Measurements from ENCODE around the gene TSKU. TPM values are rescaled to one million over a fixed set of nuclear protein-coding genes. Genes with fewer than 3 reads are reported as not detected.

The TSKU gene
- total RNA-seq, 1 donor from 2014 or later: 59.5 TPM

- TF ChIP-seq, protein P1, sequence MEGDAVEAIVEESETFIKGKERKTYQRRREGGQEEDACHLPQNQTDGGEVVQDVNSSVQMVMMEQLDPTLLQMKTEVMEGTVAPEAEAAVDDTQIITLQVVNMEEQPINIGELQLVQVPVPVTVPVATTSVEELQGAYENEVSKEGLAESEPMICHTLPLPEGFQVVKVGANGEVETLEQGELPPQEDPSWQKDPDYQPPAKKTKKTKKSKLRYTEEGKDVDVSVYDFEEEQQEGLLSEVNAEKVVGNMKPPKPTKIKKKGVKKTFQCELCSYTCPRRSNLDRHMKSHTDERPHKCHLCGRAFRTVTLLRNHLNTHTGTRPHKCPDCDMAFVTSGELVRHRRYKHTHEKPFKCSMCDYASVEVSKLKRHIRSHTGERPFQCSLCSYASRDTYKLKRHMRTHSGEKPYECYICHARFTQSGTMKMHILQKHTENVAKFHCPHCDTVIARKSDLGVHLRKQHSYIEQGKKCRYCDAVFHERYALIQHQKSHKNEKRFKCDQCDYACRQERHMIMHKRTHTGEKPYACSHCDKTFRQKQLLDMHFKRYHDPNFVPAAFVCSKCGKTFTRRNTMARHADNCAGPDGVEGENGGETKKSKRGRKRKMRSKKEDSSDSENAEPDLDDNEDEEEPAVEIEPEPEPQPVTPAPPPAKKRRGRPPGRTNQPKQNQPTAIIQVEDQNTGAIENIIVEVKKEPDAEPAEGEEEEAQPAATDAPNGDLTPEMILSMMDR (IDR thresholded peaks at IDR 0.05; ENCODE audit: insufficient read depth, low read length, poor library complexity, severe bottlenecking): no peak
- Histone ChIP-seq H3K4me3 (ENCODE audit: low read depth, low read length) (no peak overlapping the region), H3K27me3 (ENCODE audit: control insufficient read depth, insufficient read depth, low read length) (no peaks in the 10 kb centered on the region), H3K36me3 (ENCODE audit: control insufficient read depth, insufficient read depth, low read length) (no peaks in the 10 kb centered on the region)
- DNase-seq (ENCODE audit: low read depth): no peak
Measured at GRCh38 chr11:76794371-76795289, 11.5 kb downstream of the TSKU start.

DNA sequence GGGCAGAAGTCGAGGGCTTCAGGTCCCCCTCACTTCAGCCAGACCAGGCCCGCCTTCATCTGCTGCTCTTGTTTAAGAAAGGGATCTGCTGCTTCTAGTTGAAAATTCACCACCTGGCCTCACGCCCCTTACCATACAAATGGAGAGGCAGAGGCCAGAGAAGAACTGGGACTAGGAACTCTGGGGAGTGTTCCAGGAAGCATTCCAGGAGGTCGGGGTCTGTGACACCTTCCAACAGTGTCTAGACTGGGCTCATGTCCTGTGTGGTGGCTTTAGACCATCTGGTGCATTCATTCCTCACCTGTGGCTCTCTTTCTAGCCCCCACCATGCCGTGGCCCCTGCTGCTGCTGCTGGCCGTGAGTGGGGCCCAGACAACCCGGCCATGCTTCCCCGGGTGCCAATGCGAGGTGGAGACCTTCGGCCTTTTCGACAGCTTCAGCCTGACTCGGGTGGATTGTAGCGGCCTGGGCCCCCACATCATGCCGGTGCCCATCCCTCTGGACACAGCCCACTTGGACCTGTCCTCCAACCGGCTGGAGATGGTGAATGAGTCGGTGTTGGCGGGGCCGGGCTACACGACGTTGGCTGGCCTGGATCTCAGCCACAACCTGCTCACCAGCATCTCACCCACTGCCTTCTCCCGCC, 12.3 kb downstream of the TSKU start:
- no peaks in the 10 kb centered on the region for H3K27me3 ChIP-seq (ENCODE audit: control insufficient read depth, insufficient read depth, low read length)
- TF ChIP-seq, protein P1 (IDR thresholded peaks at IDR 0.05; ENCODE audit: insufficient read depth, low read length, poor library complexity, severe bottlenecking): no peak
- DNase-seq (ENCODE audit: low read depth): no peak
- H3K4me3 ChIP-seq (ENCODE audit: low read depth, low read length): no peak overlapping the region
- H3K36me3 ChIP-seq (ENCODE audit: control insufficient read depth, insufficient read depth, low read length): no peaks in the 10 kb centered on the region

DNA sequence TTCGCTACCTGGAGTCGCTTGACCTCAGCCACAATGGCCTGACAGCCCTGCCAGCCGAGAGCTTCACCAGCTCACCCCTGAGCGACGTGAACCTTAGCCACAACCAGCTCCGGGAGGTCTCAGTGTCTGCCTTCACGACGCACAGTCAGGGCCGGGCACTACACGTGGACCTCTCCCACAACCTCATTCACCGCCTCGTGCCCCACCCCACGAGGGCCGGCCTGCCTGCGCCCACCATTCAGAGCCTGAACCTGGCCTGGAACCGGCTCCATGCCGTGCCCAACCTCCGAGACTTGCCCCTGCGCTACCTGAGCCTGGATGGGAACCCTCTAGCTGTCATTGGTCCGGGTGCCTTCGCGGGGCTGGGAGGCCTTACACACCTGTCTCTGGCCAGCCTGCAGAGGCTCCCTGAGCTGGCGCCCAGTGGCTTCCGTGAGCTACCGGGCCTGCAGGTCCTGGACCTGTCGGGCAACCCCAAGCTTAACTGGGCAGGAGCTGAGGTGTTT, 12.8 kb downstream of the TSKU start:
- no peak overlapping the region for H3K4me3 ChIP-seq (ENCODE audit: low read depth, low read length)
- no peaks in the 10 kb centered on the region for H3K36me3 ChIP-seq (ENCODE audit: control insufficient read depth, insufficient read depth, low read length)
- DNase-seq (ENCODE audit: low read depth): no peak
- H3K27me3 ChIP-seq (ENCODE audit: control insufficient read depth, insufficient read depth, low read length): no peaks in the 10 kb centered on the region
- TF ChIP-seq, protein P1 (IDR thresholded peaks at IDR 0.05; ENCODE audit: insufficient read depth, low read length, poor library complexity, severe bottlenecking): no peak

GRCh38 chr11:76796511-76797198, 13.5 kb downstream of the TSKU start:
- Histone ChIP-seq H3K36me3 (ENCODE audit: control insufficient read depth, insufficient read depth, low read length) (no peaks in the 10 kb centered on the region), H3K27me3 (ENCODE audit: control insufficient read depth, insufficient read depth, low read length) (no peaks in the 10 kb centered on the region), H3K4me3 (ENCODE audit: low read depth, low read length) (no peak overlapping the region)
- TF ChIP-seq, protein P1 (IDR thresholded peaks at IDR 0.05; ENCODE audit: insufficient read depth, low read length, poor library complexity, severe bottlenecking): no peak
- DNase-seq (ENCODE audit: low read depth): no peak

GRCh38 chr11:76797341-76798201, 14.4 kb downstream of the TSKU start:
- TF ChIP-seq, protein P1 (IDR thresholded peaks at IDR 0.05; ENCODE audit: insufficient read depth, low read length, poor library complexity, severe bottlenecking): no peak
- H3K36me3 ChIP-seq (ENCODE audit: control insufficient read depth, insufficient read depth, low read length): no peaks in the 10 kb centered on the region
- no peaks in the 10 kb centered on the region for H3K27me3 ChIP-seq (ENCODE audit: control insufficient read depth, insufficient read depth, low read length)
- DNase-seq (ENCODE audit: low read depth): no peak
- no peak overlapping the region for H3K4me3 ChIP-seq (ENCODE audit: low read depth, low read length)
